SK-N-SH (cell line): ENCODE results near the gene KRT3. TPM values are rescaled to one million over a fixed set of nuclear protein-coding genes. Genes with fewer than 3 reads are reported as not detected.

Experiments
- CTCF ChIA-PET: fragments of 300-600, 350-600 bp; formaldehyde crosslinking; extraction: SDS; loops from one replicate; lab custom pipeline; 2021; lab: Yijun Ruan, JAX
- POLR2A ChIA-PET: fragments of 350-600 bp; sonication (Branson Sonifier 250); formaldehyde crosslinking; extraction: SDS; loops from one replicate; lab custom pipeline; 2020; ENCODE audit warnings: antibody characterized with exemption, inconsistent platforms; lab: Yijun Ruan, JAX
- DNase-seq: peaks from one replicate; pipeline ENCODE4 v3.0.0; 2012
- H2AFZ ChIP-seq: fragments of 200-600 bp; sonication (generic); 2 replicates; pipeline ENCODE4 v1.8.1; 2016; ENCODE audit warnings: antibody characterized with exemption, mild to moderate bottlenecking, low read depth
- H3F3A ChIP-seq: fragments of 200-600 bp; sonication (generic); replicated peaks from 2 replicates; pipeline ENCODE3; 2016; ENCODE audit warnings: antibody characterized with exemption, mild to moderate bottlenecking; ENCODE audit not compliant: insufficient read depth
- H3K27ac ChIP-seq, 2 experiments: fragments of 200-500 bp in 1 of 2; fragments of 200-600 bp in 1 of 2; sonication (Bioruptor generic) in 1 of 2; sonication (generic), shearing (Covaris generic) in 1 of 2; 2 replicates each; pipeline versions ENCODE4 v1.5.1 to v1.6.1; 2014 to 2016; ENCODE audit warnings: low read depth in 2 of 2, inconsistent platforms in 1 of 2, low read length in 1 of 2, mild to moderate bottlenecking in 1 of 2, mixed read lengths in 1 of 2
- H3K27me3 ChIP-seq: fragments of 200-600 bp; sonication (generic), shearing (Covaris generic); 2 replicates; pipeline ENCODE4 v1.6.1; 2016; ENCODE audit warnings: mixed run types; ENCODE audit not compliant: insufficient read depth
- H3K36me3 ChIP-seq, 2 experiments: fragments of 200-500 bp in 1 of 2; fragments of 200-600 bp in 1 of 2; sonication (Bioruptor generic) in 1 of 2; sonication (generic) in 1 of 2; replicated peaks in 1 of 2; 2 replicates each; pipeline versions ENCODE3 to v1.5.1; 2014 to 2016; ENCODE audit warnings: low read length in 1 of 2, mild to moderate bottlenecking in 1 of 2; ENCODE audit not compliant: insufficient read depth in 2 of 2, control insufficient read depth in 1 of 2
- H3K4me1 ChIP-seq, 2 experiments: fragments of 200-500 bp in 1 of 2; fragments of 200-600 bp in 1 of 2; sonication (Bioruptor generic) in 1 of 2; sonication (generic), shearing (Covaris generic) in 1 of 2; 2 replicates each; pipeline versions ENCODE4 v1.5.1 to v1.6.1; 2014 to 2016; ENCODE audit warnings: low read depth in 1 of 2, low read length in 1 of 2, mixed run types in 1 of 2; ENCODE audit not compliant: insufficient read depth in 2 of 2, control insufficient read depth in 1 of 2
- H3K4me2 ChIP-seq: fragments of 200-600 bp; sonication (generic), shearing (Covaris generic); 2 replicates; pipeline ENCODE4 v1.6.1; 2017; ENCODE audit warnings: mixed run types
- H3K4me3 ChIP-seq, 2 experiments: fragments of 200-500 bp in 1 of 2; fragments of 200-600 bp in 1 of 2; sonication (Bioruptor generic) in 1 of 2; sonication (generic), shearing (Covaris generic) in 1 of 2; 2 replicates each; pipeline versions ENCODE4 v1.5.1 to v1.8.1; 2014 to 2016; ENCODE audit warnings: low read depth in 2 of 2, inconsistent platforms in 1 of 2, low read length in 1 of 2, mild to moderate bottlenecking in 1 of 2, mixed read lengths in 1 of 2, moderate library complexity in 1 of 2
- H3K79me2 ChIP-seq: fragments of 200-600 bp; sonication (generic); 2 replicates; pipeline ENCODE4 v1.8.1; 2017; ENCODE audit warnings: mild to moderate bottlenecking; ENCODE audit not compliant: insufficient read depth
- H3K9ac ChIP-seq: fragments of 200-600 bp; sonication (generic); 2 replicates; pipeline ENCODE4 v1.6.1; 2017; ENCODE audit warnings: mixed run types
- H3K9me2 ChIP-seq: fragments of 200-600 bp; sonication (generic); 2 replicates; pipeline ENCODE4 v1.6.1; 2017; ENCODE audit warnings: mixed run types
- H3K9me3 ChIP-seq: fragments of 200-600 bp; sonication (generic); 2 replicates; pipeline ENCODE4 v1.6.1; 2017; ENCODE audit warnings: mixed run types, mild to moderate bottlenecking, moderate library complexity
- H4K20me1 ChIP-seq: fragments of 200-600 bp; sonication (generic); 2 replicates; pipeline ENCODE4 v1.6.1; 2017; ENCODE audit warnings: mild to moderate bottlenecking, mixed run types; ENCODE audit not compliant: insufficient read depth
- CHD2 ChIP-seq: fragments of 150-350 bp; IDR thresholded peaks from 2 replicates; pipeline ENCODE4 v1.6.1; 2018; ENCODE audit warnings: low read length; ENCODE audit not compliant: partially characterized antibody
- CTCF ChIP-seq: fragments of 200-600 bp; sonication (generic); IDR thresholded peaks from 2 replicates; pipeline ENCODE4 v1.6.1; 2017; ENCODE audit warnings: antibody characterized with exemption, mild to moderate bottlenecking, moderate library complexity
- ELF1 ChIP-seq: IDR thresholded peaks from 2 replicates; pipeline ENCODE4 v1.4.0; 2012
- EP300 ChIP-seq, 2 experiments: IDR thresholded peaks; 2 replicates each; pipeline versions ENCODE4 v1.4.0 to v1.6.1; 2012; ENCODE audit warnings: borderline replicate concordance in 1 of 2, low read depth in 1 of 2, low read length in 1 of 2
- EZH2phosphoT487 ChIP-seq: fragments of 200-600 bp; sonication (generic); IDR thresholded peaks from 2 replicates; pipeline ENCODE4 v1.6.1; 2017; ENCODE audit warnings: low read depth, mixed run types, mild to moderate bottlenecking, antibody characterized with exemption, moderate library complexity, borderline replicate concordance
- IRF3 ChIP-seq: fragments of 150-350 bp; IDR thresholded peaks from 2 replicates; pipeline ENCODE4 v1.6.1; 2016; ENCODE audit warnings: mild to moderate bottlenecking, low read depth, low read length
- JUND ChIP-seq: IDR thresholded peaks from 2 replicates; pipeline ENCODE4 v1.4.0; 2012
- MEF2A ChIP-seq: IDR thresholded peaks from 2 replicates; pipeline ENCODE4 v1.4.0; 2012; ENCODE audit warnings: low read depth, borderline replicate concordance
- NFIC ChIP-seq: IDR thresholded peaks from 2 replicates; pipeline ENCODE4 v1.4.0; 2012; ENCODE audit warnings: borderline replicate concordance
- RCOR1 ChIP-seq: fragments of 150-350 bp; IDR thresholded peaks from 2 replicates; pipeline ENCODE4 v1.6.1; 2017; ENCODE audit warnings: antibody characterized with exemption, low read length
- RFX5 ChIP-seq: IDR thresholded peaks from 2 replicates; pipeline ENCODE4 v1.6.1; 2012; ENCODE audit warnings: mild to moderate bottlenecking, improper control_type of control experiment, low read length
- SIN3A ChIP-seq: IDR thresholded peaks from 2 replicates; pipeline ENCODE4 v1.6.1; 2012; ENCODE audit warnings: low read depth, mild to moderate bottlenecking, low read length, moderate library complexity, borderline replicate concordance
- TAF1 ChIP-seq: IDR thresholded peaks from 2 replicates; pipeline ENCODE4 v1.6.1; 2012; ENCODE audit warnings: low read depth, mild to moderate bottlenecking, low read length, moderate library complexity, borderline replicate concordance
- TCF12 ChIP-seq: IDR thresholded peaks from 2 replicates; pipeline ENCODE4 v1.4.0; 2012
- USF2 ChIP-seq: fragments of 150-350 bp; IDR thresholded peaks from 2 replicates; pipeline ENCODE4 v1.6.1; 2017; ENCODE audit warnings: antibody characterized with exemption, low read length, low read depth, borderline replicate concordance
- YY1 ChIP-seq: IDR thresholded peaks from 2 replicates; pipeline ENCODE4 v1.4.0; 2012; ENCODE audit warnings: low read depth, mild to moderate bottlenecking
- WGBS: methylation state at CpG from one replicate; pipeline ENCODE4 v1.1.6; 2017; ENCODE audit warnings: low lambda C conversion rate; 5-methylcytosine and 5-hydroxymethylcytosine counted together
- polyA plus RNA-seq, 3 experiments: library from polyadenylated mRNA; depleted of rRNA; stranded (reverse); fragments of >200 nt; gene quantifications; 2 replicates each; pipeline ENCODE4 v1.2.3, GENCODE V29; 2012
- TF ChIP-seq, protein P1 (sequence below): IDR thresholded peaks from 2 replicates; pipeline ENCODE4 v1.4.0; 2012; ENCODE audit warnings: low read depth
- TF ChIP-seq, protein P2 (sequence below): IDR thresholded peaks from 2 replicates; pipeline ENCODE4 v1.4.0; 2012; ENCODE audit warnings: low read depth, borderline replicate concordance

KRT3 gene
- polyA plus RNA-seq, 1 of the 3 experiments (the other 2 are of a cell fraction) = not detected

DNA sequence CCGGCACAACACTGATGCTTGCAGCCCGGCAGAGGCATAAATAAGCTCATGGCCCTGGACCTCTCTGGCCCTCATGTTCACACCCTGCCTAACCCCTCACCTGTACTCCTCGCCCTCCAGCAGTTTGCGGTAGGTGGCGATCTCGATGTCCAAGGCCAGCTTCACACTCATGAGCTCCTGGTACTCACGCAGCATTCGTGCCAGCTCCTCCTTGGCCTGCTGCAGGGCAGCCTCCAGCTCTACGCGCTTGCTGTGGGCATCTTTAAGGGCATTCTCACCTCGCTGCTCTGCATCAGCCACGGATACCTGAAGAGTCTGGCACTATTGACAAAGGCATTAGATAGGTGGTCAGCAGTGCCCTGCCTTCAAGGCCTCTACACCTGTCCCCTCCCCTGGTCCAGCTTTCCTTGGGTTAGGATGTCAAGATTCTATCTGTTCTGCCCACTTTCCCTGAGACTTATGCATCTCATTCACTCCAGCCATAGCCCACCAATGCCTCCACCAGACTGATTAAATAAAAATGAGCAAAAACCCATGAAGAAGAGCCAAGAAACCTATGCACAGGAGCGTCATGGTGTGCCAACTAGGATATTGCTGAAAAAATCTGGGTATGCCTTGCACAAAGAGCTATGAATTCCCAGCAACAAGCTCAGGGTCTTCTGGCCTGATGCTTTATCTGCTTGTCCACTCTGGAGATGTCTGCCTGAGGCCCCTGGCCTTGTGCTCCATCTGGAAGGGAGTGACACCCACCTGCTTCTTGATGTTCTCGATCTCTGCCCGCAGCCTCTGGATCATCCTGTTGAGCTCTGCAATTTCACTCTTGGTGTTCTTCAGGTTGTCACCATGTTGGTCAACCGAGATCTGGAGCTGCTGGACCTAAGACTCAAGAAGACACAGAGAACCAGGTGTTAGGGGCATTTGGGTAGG is 11.9 kb upstream of the KRT3 start:
- H4K20me1 ChIP-seq = no peaks in the 10 kb centered on the region
- no peak overlapping the region for H3K27ac ChIP-seq
- H3K27me3 ChIP-seq = peaks cover 26% of the 10 kb centered on the region; the same call in 1 of the 2 replicates
- H2AFZ ChIP-seq = no peak overlapping the region
- 60% methylated on average over 14 of the region's 16 CpGs for WGBS
- H3K36me3 ChIP-seq = no peaks in the 10 kb centered on the region
- CTCF ChIA-PET = interaction anchor here (1.4 kb wide), 1 partner anchor 72 kb away, joined by 4 read pairs; no protein-coding TSS in a partner anchor
- no peaks in the 10 kb centered on the region for H3K79me2 ChIP-seq
- TF ChIP-seq MEF2A (no peak), NFIC (no peak), EZH2phosphoT487 (no peak), TCF12 (no peak)
- H3F3A ChIP-seq = no peaks in the 10 kb centered on the region
- H3K9ac ChIP-seq = no peak overlapping the region
- H3K4me3 ChIP-seq = no peak overlapping the region
- H3K9me3 ChIP-seq = no peaks in the 10 kb centered on the region
- H3K9me2 ChIP-seq = no peaks in the 10 kb centered on the region
- POLR2A ChIA-PET = no interaction called here
- H3K4me2 ChIP-seq = no peak overlapping the region
- H3K4me1 ChIP-seq = no peaks in the 10 kb centered on the region
- no peak for DNase-seq

- no peaks in the 10 kb centered on the region for H3K79me2 ChIP-seq
- H3K4me1 ChIP-seq = no peaks in the 10 kb centered on the region
- no peak overlapping the region for H3K9ac ChIP-seq
- no peak overlapping the region for H3K4me3 ChIP-seq
- WGBS = 43% methylated on average over 7 of the region's 11 CpGs
- H3K27ac ChIP-seq = no peak overlapping the region
- no peaks in the 10 kb centered on the region for H3K9me2 ChIP-seq
- H2AFZ ChIP-seq = no peak overlapping the region
- H3K9me3 ChIP-seq = no peaks in the 10 kb centered on the region
- CTCF ChIA-PET = interaction anchor here (1.4 to 2.0 kb wide), 2 partner anchors 73 to 78 kb away, joined by 4 to 6 read pairs; no protein-coding TSS in a partner anchor
- H3F3A ChIP-seq = no peaks in the 10 kb centered on the region
- H3K36me3 ChIP-seq = no peaks in the 10 kb centered on the region
- no peaks in the 10 kb centered on the region for H4K20me1 ChIP-seq
- H3K27me3 ChIP-seq = peaks cover 22% of the 10 kb centered on the region; the same call in 1 of the 2 replicates
- DNase-seq = no peak
- no peak overlapping the region for H3K4me2 ChIP-seq
- POLR2A ChIA-PET = no interaction called here
- TF ChIP-seq, protein P1, sequence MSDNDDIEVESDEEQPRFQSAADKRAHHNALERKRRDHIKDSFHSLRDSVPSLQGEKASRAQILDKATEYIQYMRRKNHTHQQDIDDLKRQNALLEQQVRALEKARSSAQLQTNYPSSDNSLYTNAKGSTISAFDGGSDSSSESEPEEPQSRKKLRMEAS = no peak
- no peak for TF ChIP-seq CHD2
- no peak for TF ChIP-seq IRF3
- TF ChIP-seq YY1 = no peak
- TF ChIP-seq TAF1 = no peak
- TF ChIP-seq, protein P2, sequence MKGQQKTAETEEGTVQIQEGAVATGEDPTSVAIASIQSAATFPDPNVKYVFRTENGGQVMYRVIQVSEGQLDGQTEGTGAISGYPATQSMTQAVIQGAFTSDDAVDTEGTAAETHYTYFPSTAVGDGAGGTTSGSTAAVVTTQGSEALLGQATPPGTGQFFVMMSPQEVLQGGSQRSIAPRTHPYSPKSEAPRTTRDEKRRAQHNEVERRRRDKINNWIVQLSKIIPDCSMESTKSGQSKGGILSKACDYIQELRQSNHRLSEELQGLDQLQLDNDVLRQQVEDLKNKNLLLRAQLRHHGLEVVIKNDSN = no peak
- TF ChIP-seq USF2 = no peak
- no peak for TF ChIP-seq RFX5
- TF ChIP-seq CTCF = no peak
- no peak for TF ChIP-seq SIN3A
- TF ChIP-seq RCOR1 = no peak
- TF ChIP-seq JUND = no peak
- TF ChIP-seq EP300 (IDR thresholded peaks at IDR 0.05; ENCODE audit: borderline replicate concordance in 1 of 2, low read depth in 1 of 2, low read length in 1 of 2) = no peak
- no peak for TF ChIP-seq ELF1
Observed at GRCh38 chr12:52806821-52807543, 11.1 kb upstream of the KRT3 start.
